LoVo (cell line): ENCODE measurements around the gene CTSW.

ENCODE experiments used
- DNase-seq: peaks from one replicate; pipeline ENCODE4 v3.0.0-alpha.2; 2016; ENCODE audit warnings: low spot score

Gene CTSW

DNA sequence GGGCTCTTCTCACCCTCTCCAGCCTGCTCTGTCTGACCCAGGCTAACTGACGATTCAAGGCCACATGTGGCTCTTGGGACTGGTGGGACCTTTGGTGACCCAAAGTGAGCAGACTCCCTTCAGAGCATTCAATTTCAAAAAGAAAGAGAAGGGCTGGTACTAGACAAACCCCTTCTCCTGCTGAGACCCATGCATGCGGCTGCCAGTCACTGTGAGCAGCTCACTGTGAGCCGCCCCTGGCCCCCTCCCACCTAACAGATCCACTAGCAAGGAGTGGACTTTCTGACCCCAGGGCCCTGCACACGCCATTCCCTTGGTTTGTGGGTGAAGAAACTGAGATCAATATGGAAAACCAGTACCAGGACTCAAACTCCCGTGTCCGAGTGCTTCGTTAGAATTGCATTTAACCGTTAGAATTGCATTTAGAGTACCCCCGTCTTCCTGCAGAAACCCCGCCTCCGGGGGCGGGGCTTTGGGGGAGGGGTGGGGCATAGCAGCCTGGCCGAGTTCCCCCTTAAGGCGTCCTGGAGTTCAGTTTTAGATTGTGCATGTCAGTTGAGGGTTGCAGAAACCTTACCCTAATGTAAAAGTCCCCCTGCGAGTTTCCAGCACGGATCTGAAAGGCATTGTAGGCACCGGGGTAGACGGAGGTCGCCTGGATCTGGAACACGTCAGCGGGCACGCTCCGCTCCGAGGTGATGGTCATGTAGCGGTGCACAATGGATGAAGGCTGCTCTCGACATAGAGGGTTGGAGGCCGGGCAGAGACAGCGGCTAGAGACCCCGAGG lies 12.2 kb upstream of the CTSW start:
- DNase-seq: no peak

DNA sequence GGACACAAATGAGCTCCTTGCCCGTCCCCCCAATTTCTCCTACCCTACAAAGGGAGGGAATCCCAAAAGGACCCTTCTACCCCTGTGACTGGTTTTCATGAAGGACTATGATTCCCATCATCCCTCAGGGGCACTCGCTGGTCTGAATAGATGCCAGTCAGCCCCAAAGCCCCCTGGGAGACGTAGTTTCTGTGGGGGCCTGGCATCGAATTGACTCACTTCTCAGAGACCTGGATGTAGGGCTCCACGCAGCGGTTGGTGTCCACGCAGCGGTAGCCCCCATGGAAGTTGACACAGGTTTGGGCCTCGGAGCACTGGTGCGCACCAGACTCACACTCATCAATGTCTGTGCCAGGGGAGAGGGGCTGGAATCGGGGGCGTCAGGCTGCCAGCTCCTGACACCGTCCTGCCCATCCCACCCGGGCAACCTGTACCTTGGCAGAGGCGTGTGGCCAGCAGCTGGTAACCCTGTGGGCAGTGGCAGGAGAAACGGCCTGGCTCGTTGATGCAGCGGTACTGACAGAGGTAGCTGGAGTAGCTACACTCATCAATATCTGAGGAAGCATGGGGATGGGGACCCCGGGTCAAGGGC lies 11.5 kb upstream of the CTSW start:
- no peak for DNase-seq

DNA sequence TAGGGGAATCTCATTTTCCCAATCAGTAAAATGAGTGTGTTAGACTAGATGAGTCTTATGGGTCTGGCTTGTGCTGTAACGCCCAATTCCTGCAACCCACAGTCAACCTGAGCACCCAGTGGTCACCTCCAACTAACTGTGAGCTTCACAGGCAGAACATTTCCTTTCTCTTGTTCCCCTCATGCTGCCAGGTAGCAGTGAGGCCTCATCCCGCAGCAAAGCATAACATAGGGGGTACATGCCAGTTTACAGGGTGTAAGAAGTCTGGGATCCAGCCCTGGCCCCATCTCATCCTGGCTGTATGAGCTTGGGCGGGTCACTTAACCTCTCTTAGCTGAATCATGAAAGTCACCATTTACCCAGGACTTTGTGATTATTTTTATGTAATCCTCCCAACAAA lies 10.7 kb upstream of the CTSW start:
- no peak for DNase-seq

DNA sequence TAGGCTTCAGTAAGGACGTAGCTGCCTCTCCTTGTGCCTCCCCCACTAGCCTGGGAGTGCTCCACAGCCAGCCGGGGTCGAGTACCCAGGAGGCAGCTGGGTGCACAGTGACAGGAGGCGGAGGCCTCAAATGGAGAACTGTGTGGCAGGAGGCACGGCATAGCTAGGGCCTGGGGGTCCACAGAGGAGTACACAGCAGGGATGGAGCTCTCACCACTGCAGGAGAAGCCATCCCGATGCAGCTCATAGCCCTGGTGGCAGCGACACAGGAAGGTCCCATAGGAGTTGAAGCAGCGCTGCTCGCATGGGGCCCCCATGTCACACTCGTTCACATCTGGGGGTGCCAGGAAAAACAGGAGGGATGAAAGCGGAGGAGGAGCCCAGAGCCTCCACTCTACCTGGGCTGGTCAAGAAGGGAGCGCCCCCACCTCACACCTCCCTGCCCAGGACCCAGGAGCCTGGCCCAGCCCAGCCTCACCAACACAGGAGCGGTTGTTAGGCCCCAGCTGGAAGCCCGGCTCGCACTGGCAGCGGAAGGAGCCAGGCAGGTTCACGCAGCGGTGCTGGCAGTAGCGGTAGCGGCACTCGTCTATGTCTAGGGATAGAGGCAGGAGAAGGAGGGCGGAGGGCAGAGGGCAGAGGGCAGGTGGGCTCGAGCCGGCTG lies 9.9 kb upstream of the CTSW start:
- DNase-seq: no peak

DNA sequence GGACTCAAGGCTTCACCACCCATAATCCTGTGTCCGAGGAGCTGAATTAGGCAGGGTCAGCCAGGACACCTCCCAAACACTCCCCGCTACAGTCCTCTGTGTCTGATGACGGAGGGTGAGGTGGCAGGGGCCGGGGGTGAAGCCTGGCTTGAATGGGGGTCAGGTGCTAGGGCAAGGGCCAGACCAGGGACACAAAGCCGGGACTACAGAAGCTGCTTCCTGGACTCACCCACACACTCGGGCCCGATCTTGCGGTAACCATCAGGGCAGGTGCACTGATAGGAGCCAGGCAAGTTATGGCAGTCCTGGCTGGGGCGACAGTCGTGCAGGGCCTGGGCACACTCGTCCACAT lies 9.4 kb upstream of the CTSW start:
- no peak for DNase-seq

DNA sequence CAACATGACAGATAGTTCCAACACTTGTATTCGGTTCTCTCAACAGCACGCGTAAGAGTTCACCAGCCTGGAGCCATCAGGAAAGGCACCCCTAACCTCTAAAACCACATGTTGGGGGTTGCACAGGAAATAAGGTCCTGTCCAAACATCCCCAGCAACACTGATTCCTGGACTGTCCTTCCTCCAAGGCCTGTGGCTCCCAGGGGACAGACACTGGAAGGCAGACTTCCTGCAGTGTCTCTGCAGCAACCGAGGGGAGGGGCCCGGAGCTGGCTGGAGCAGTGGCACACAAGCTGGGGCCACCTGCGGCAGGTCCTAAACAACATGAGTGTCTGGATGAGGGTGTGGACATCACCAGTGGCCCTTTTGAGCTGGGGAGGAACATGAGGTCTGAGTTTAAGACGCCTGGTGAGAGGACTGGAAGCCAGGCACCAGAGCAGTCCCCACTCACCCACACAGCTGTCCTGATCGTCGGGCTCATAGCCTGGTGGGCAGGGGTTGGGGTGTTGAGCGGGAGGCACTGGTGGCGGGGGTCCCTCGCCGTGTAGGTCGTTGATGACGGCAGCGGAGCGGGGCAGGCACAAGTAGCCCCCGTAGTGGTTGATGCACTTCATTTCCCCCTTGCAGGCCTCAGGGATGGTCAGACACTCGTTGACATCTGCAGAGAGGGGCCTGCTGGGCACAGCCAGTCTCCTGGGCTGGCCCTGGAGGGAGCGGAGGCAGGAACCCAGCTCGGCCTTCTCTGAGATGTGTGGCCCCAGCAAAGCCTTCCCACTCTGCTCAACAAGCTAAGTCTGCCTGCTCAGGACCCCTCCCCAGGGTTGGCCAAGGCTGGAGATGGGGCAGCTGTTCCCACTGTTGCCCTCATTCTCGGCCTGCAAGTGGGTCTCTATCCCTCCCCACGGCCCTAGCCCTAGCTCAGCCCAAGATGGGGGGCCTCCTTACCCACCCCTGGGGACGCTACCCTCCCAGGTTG lies 8.6 kb upstream of the CTSW start:
- no peak for DNase-seq

DNA sequence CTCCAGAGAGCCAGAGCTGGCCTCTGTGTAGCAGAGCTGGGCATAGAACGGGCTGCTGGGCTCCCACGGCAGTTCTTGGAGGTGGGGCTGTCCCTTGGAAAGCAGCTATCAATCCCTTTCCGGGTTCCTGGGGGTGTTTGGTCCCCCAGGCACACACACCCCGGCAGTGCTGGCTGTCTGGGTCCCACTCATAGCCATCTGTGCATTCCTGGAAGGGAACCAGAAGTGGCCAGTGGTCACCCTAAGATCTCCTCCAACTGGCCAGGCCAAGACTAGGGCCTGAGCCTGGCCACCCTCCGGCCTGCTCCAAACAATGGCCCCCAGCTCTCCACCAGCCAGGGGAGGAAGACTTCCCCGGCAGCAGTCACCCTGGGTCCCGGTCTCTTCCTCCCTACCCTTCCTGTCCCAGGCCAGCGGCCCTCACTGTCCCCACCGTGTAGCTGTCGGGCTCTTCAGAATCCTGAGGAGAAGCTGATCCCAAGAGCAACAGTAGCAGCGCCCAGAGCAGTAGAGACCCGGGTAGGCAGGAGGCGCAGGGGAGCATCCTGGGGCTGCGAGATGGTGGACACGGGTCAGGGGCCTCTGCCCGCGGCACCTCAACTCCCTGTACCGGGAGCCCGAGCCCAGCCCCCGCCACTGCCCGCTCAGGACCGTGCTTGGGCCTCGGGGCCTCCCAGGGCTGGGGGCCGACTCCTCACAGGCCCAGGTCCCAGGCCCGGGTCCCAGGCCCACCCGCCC lies 7.7 kb upstream of the CTSW start:
- no peak for DNase-seq

DNA sequence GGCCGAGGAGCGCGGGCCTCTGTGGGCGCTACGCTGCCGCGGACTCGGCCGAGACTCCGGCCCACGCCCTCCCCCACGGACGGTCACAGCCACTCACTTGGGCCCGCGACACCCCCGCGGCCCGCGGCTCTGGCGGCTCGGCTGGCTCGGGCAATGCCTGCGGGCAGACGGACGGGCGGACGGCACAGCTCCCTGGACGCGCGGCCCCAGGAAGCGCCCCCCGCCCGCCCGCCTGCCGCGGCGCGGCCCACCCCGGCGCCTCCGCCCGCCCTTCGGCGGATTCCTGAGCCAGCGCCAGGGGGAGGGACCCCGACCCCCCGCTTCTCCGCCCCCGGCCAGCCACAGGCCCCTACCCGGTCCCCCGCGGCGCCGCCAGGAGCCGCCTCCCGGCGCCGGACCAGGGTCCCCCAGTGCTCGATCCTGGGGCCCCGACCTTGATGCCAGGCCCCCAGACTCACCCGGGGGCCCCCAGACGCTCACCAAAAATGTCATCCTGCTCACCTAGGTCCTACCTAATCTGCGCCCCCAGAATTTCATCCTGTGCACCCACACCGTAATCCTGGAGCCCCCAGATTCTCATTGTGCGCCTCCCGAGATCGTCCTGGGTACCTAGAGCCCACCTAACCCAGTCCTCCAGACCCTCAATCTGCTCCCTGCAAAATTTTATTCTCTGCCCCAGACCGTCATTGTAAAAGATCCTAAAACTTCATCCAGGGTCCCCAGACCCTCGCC lies 6.9 kb upstream of the CTSW start, which contains the start of gene EFEMP2:
Gene EFEMP2, minus strand, starts transcription at position 215 of the 732 bp plus-strand sequence. CDS start 446 bp downstream, outside the sequence.
- DNase-seq: no peak

DNA sequence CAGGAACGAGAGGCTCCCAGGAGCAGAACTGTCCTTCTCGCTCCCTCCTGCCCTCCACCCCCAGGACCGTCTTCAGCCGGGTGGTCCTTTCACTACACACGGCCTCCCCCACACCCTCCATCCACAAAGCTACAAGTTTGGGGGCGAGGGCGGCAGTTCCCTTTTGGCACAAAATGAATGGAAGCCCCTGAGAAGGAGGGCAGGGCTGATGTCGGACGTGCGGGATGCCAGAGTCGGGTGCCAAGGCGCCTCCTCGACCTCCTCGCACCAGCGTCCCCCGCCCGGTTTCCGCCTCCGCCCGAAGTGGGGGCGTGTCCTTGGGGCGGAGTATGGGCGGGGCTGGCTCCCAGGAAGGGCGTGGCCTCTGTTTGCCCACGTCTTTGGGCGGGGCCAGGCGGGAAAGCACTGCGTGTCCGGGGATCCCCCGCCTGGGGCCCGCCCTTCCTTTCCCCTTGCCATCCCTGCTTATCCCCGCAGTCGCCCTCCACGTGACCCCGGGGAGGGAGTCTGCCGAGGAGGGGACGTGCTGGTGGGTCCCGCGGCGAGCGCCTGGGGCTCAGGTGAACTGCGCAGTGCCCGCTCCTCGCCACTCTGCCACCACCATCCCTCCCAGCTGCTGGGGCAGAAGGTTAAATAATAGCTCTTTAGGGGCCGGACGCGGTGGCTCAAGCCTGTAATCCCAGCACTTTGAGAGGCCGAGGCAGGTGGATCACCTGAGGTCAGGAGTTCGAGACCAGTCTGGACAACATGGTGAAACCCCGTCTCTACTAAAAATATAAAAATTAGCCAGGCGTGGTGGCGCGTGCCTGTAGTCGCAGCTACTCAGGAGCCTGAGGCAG lies 6.1 kb upstream of the CTSW start:
- DNase-seq: peak; percentile 94

DNA sequence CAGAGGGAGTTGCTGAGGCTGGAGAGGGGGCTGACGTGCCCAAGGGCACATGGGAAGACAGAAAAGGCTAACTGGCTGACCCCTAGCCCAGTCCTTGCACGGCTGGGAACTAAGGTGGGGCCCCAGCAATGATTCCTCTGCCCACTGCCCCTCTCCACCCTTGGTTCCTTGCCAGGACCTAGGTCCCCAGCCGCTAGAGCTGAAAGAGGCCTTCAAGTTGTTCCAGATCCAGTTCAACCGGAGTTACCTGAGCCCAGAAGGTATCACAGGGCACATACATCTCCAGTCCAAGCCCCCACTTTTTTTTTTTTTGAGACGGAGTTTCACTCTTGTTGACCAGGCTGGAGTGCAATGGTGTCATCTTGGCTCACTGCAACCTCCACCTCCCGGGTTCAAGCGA lies 390 bp downstream of the CTSW start:
- DNase-seq: no peak

DNA sequence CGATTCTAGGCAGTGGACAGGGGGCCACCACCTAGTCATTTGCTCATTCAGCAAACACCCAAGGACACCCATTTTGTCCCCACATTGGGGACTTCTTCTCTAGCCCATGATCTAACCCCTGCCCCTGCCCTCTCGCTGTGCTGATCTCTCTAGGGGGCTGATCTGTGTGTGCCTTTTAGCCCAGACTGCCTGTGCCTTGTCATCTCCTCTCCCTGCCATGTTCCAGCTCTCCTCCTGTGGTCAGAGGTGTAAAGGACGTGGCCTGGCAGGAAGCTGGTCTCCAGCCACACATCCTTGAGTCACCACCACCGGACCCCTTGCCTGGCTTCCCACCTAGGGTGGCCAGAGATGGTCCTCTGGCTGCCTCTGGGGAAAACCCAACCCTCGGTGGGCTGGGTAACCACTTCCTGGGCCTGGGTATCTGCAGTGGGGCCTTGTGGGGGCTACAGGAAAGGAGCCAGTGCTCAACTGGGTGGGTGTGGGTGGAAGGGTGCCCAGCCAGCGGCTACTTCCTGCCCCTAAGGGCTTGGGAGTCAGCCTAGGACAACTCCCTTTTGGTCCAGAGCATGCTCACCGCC lies 1.3 kb downstream of the CTSW start:
- DNase-seq: no peak

DNA sequence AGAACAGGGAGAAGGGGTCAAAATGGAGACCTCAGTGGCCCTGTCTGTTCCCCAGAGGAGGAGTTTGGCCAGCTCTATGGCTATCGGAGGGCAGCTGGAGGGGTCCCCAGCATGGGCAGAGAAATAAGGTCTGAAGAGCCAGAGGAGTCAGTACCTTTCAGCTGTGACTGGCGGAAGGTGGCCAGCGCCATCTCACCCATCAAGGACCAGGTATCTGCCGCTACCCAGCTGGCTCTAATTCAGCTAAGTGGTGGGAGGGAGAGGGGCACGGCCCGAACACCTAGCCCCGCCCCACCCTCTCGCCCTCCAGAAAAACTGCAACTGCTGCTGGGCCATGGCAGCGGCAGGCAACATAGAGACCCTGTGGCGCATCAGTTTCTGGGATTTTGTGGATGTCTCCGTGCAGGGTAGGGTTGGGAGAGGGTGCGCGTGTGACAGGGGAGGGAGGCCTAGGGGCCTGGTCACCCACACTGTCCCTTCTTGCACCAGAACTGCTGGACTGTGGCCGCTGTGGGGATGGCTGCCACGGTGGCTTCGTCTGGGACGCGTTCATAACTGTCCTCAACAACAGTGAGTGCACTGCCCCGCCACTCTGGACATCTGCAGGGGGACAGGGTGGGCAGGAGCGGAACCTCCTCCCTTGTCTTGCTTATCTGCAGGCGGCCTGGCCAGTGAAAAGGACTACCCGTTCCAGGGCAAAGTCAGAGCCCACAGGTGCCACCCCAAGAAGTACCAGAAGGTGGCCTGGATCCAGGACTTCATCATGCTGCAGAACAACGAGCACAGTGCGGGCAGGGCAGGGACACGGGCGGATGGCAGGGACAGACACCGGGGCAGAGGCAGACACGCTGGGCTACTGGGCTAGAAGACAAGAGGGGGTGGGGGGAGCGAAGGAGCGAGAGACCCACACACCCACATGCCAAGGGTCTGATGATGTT lies 2.8 kb downstream of the CTSW start:
- no peak for DNase-seq

DNA sequence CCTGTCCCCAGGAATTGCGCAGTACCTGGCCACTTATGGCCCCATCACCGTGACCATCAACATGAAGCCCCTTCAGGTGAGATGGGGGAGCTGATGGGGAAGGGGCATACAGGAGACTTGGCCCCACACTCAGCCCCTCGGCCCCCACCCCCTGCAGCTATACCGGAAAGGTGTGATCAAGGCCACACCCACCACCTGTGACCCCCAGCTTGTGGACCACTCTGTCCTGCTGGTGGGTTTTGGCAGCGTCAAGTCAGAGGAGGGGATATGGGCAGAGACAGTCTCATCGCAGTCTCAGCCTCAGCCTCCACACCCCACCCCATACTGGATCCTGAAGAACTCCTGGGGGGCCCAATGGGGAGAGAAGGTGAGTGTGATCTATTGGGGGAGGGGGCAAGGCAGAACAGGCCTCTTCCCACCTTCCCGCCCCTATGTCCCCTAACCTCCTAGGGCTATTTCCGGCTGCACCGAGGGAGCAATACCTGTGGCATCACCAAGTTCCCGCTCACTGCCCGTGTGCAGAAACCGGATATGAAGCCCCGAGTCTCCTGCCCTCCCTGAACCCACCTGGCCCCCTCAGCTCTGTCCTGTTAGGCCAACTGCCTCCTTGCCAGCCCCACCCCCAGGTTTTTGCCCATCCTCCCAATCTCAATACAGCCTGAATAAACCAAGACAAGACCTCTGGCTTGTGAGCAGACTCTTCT lies 3.6 kb downstream of the CTSW start:
- no peak for DNase-seq

DNA sequence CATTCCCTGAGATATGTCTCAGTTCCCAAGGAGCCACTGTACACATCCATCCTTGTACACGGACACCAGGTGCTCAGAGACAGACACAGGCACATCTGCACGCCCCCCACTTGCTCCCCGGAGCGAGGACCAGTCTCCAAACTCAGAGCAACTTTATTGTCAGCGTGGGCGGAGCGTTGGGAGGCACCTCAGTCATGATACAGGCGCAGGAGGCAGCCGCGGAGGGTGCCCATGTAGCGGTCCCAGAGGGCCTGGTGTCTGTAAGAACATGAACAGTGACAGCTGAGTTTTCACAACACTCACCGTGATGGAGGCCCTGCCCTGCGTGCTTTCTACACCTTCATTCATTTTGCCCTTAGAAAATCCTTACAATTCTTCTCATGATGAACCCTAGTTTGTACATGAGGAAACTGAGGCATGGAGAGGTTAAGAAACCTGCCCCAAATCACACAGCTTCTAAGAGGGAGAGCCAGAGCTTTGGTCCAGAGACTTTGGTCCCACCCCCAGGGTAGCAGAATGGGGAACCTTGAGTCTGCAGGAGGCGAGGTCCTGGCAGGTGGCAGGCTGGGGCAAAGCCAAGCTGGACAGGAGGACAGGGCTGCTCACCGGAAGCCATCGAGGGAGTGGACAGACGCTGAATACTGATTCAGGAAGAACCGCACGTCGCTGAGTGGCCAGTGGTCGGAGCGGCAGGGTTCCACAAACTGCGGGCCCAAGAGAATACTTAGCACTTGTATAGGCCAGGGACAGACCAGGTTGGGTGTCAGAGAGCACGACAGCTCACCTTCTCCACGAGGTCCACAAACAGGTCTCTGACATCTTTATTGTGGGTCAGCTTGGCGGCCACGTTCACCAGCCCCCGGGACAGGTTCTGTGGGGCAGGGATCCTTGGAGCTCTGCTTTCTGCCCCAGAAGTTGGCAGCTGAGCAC lies 4.4 kb downstream of the CTSW start:
- DNase-seq: no peak

DNA sequence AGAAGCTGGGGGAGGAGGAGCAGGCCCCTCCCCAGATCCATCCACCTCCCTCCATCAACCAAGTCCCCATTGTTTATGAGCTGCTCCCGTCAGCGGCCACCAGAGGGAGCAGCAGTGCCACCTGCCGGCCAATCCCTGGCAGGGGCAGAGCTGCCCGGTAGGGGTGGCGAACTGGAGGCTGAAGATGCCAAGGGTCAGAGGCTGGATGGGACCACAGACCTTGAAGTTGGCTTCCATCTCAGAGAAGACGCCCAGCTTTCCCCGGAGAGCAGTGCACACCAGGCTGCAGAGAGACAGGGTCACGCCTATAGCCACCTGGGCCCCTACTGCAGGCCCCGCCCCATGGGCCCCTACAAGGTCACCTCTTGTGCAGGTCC lies 5.1 kb downstream of the CTSW start:
- DNase-seq: peak; percentile 74

DNA sequence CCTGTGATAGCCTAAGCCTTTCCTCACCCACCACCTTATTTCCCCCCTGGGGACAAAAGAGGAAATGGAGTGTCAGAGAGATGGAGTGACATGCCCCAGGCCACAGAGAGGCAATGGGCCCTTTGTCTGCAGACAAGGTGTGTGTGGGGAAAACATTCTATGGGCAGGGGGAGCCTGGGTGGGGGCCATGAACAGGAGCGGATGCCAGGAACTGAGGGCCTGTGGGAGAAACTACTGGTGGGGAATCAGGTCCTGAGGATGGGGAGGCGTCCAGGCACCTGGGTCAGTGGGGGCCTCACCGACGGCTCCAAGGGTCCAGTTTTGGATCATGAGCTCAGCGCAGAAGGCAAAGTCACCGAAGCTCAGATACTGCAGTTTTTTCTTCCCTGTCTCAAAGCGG lies 5.6 kb downstream of the CTSW start:
- no peak for DNase-seq
